ENCODE data around the gene MCL1.

MCL1 gene

DNA sequence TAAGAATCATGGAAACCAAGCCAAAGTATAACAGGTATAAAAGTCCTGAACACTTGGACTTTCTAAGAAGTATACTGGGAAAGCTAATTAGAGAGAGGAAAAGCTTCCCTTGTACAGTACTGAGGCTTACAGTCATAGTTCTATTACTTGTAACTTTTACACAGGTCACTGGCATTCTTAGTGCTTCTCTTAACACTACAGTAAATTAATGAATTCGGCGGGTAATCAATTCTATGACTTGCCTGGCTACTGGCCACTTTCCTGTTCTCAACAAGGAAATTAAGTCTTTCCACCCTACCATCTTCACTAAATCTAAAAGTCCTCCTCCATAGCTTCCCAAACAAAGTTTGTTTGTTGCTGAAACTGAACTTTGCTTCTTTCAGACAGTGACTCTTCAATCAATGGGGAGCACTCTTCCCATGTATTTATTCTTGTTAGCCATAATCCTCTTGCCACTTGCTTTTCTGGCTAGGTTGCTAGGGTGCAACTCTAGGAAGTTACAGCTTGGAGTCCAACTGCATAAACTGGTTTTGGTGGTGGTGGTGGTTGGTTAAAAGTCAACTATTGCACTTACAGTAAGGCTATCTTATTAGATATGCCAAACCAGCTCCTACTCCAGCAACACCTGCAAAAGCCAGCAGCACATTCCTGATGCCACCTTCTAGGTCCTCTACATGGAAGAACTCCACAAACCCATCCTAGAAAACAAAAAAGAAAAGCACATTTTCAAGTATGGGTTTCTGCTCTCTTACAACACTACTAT, 2.4 kb downstream of the MCL1 start:
- peak overlapping the region; percentile 22; the same call in 1 of the 2 replicates for H3K27ac ChIP-seq
- TF ChIP-seq ZFX (IDR thresholded peaks at IDR 0.05) (no peak), CTCF (conservative IDR thresholded peaks at IDR 0.05) (no peak)

DNA sequence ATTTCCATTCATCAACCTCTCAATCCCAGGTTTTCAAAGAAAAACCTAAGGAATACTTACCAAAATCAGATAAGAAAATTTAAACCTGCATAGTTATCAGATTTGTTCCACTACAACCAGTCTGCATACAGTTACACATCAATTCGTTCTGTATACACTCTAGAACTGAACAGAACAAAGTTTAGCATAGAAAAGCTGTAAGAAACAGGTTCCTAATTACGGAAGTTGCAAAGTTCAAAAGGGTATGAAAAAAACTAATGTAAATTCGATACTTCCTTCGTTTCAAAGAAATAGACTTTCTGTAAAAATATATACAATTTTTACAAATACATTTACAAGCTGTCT, 3.1 kb downstream of the MCL1 start:
- no peak for TF ChIP-seq ZFX (IDR thresholded peaks at IDR 0.05)
- no peak for TF ChIP-seq CTCF (conservative IDR thresholded peaks at IDR 0.05)
- H3K27ac ChIP-seq = no peak overlapping the region

DNA sequence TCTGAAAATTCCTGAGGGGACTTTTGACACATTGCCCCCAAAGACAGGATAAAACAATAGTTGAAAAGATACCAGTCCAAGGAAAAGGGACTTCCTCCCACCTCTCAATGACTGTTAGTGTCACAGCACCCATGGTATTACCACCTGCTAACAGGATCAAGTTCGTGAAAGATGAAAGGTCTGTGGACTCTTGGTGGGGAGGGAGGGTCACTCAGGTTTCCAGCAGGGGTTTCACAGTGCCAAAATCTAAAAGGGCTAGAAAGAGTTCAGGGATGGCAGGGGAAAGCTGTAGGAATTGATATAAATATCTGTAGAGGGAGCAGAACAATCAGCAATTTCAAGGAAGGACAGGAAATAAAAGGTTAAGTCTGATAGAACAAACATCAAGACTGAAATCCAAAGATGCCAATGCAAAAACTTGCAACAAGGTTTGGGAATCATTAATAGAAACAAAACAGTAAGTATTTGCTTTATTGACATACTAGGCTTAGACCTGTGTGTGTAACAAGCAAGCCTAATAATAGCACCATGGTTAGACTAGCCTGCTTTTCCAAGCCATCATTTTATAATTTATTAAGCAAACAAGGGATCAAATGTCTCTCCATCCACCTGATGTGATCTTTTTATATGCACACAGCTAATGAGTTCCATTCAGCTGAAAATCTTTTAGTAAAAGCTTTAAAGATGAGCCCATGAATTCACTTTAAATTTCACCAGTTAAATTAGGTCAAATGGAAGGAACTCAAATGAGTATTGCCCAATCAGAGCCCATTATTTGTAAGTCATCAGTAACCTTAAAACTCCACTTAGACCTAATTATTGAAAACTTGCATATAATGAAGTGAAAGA, 3.7 kb downstream of the MCL1 start:
- H3K27ac ChIP-seq = peak overlapping the region; percentile 27; the same call in 1 of the 2 replicates
- no peak for TF ChIP-seq ZFX (IDR thresholded peaks at IDR 0.05)
- TF ChIP-seq CTCF (conservative IDR thresholded peaks at IDR 0.05) = no peak

GRCh38 chr1:150575072-150575489, 4.3 kb downstream of the MCL1 start:
- no peak overlapping the region for H3K27ac ChIP-seq
- no peak for TF ChIP-seq ZFX (IDR thresholded peaks at IDR 0.05)

- no peak overlapping the region for H3K27ac ChIP-seq
These were observed 4.9 kb downstream of the MCL1 start for GRCh38 chr1:150574260-150575071.

GRCh38 chr1:150573648-150574071, 5.8 kb downstream of the MCL1 start:
- peak overlapping the region; percentile 0; the same call in 1 of the 2 replicates for H3K27ac ChIP-seq

More at GRCh38 chr1:150574260-150575071, 4.9 kb downstream of the MCL1 start:
- TF ChIP-seq ZFX (IDR thresholded peaks at IDR 0.05) = no peak
- no peak for TF ChIP-seq CTCF (conservative IDR thresholded peaks at IDR 0.05)

DNA sequence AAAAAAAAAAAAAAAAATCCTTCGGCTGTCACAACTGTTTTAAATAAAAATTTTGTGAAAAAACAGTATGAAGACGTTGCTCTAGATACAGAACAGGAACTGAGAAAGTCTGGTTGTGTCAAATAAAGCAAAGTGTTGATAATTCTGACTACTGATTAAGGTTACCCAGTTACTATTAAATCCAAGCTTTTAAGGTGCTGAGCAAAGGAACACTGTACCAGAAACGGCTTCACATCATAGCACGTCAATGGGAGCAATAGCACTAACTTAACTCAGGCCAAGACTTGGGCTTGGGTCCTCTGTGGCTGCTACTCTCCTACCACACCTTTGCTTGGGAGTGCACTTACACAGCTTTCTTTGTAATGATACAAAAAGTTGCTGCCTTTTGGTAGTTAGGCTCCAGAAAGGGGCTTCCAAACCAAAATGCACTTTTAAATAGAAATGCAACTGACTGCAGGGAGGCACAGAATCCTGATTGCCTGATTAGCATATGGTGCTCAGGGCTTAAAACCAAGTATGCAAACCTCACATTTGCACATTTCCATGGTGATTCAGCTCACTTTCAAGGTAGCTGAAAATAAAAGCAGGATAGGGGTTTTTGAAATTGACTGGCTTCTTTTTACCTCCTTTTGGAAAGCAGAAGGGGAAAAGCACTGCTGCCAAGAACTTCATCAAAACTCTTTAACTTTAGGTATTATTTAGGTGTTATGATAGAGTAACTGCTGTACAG, 6.3 kb downstream of the MCL1 start:
- H3K27ac ChIP-seq = peak overlapping the region; percentile 0; the same call in 1 of the 2 replicates
- TF ChIP-seq CTCF (conservative IDR thresholded peaks at IDR 0.05) (no peak), ZFX (IDR thresholded peaks at IDR 0.05) (no peak)

Measured in C4-2B (cell line).